ENCODE results near the gene MSH3.
"Not testable (repeated sequence)": the region's sequence is repeated elsewhere in the genome, so short reads cannot be mapped to it uniquely, and the experiment has no call there.

MSH3 gene

DNA sequence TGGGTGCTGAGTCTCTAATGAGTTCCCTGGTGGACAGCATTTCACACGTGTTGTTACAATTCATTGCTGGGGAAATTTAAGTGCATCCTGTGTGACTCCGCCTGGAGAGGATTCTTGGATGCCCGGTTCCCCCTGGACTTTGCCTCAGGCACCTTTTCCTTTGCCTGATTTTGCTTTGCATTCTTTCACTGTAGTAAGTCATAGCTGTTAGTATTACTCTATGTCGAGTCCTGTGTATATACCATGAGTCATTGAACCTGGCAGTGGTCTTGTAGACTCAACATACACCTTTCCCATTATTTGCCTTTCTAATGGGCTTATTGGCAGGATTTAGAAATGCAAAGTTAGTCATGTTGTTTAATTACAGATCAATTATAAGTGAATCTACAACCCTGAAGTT is 82.3 kb downstream of the MSH3 start:
- no peak for DNase-seq (ENCODE audit: low read depth, low spot score)
- Histone ChIP-seq H3K9me3 (ENCODE audit: insufficient read depth, low read length) (no peaks in the 10 kb centered on the region), H3K9ac (ENCODE audit: insufficient read length, low read depth) (no peak overlapping the region), H3K27me3 (ENCODE audit: insufficient read depth, insufficient read length) (no peaks in the 10 kb centered on the region), H3K4me3 (ENCODE audit: insufficient read length, low read depth) (no peak overlapping the region), H3K36me3 (ENCODE audit: insufficient read depth, insufficient read length, low read length) (peaks cover 4% of the 10 kb centered on the region), H3K4me1 (ENCODE audit: insufficient read depth, insufficient read length) (no peaks in the 10 kb centered on the region)
- TF ChIP-seq YY1 (IDR thresholded peaks at IDR 0.05; ENCODE audit: insufficient read depth, insufficient read length) (no peak), ZNF274 (IDR thresholded peaks at IDR 0.05; ENCODE audit: low read depth, low read length) (no peak), SUZ12 (IDR thresholded peaks at IDR 0.05; ENCODE audit: extremely low read depth, insufficient read depth, insufficient read length) (no peak)

DNA sequence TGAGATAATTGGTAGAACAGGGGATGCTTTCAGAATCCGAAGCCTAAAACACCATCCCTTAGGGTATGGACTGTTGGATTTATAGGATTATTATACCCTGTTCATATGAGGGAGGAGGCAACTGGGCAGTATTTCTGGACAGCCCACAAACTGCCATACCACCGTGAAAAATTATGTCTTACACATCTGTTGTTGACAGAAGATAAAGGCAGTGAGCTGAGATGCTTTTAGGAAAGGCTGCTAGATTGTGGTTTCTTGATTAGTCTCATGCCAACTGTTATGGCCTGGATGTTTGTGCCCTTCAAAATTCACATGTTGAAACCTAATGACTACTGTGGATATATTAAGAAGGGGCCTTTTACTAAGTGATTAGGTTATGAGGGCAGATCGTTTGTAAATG is 84.0 kb downstream of the MSH3 start:
- H3K27me3 ChIP-seq (ENCODE audit: insufficient read depth, insufficient read length): no peaks in the 10 kb centered on the region
- H3K36me3 ChIP-seq (ENCODE audit: insufficient read depth, insufficient read length, low read length): peaks cover 9% of the 10 kb centered on the region
- no peak overlapping the region for H3K9ac ChIP-seq (ENCODE audit: insufficient read length, low read depth)
- H3K4me3 ChIP-seq (ENCODE audit: insufficient read length, low read depth): no peak overlapping the region
- no peaks in the 10 kb centered on the region for H3K9me3 ChIP-seq (ENCODE audit: insufficient read depth, low read length)
- no peak for DNase-seq (ENCODE audit: low read depth, low spot score)
- no peaks in the 10 kb centered on the region for H3K4me1 ChIP-seq (ENCODE audit: insufficient read depth, insufficient read length)
- TF ChIP-seq ZNF274 (IDR thresholded peaks at IDR 0.05; ENCODE audit: low read depth, low read length) (no peak), YY1 (IDR thresholded peaks at IDR 0.05; ENCODE audit: insufficient read depth, insufficient read length) (no peak)

GRCh38 chr5:80739057-80739456 is 84.6 kb downstream of the MSH3 start:
- no peak for DNase-seq (ENCODE audit: low read depth, low spot score)
- Histone ChIP-seq H3K9me3 (ENCODE audit: insufficient read depth, low read length) (no peaks in the 10 kb centered on the region), H3K36me3 (ENCODE audit: insufficient read depth, insufficient read length, low read length) (peaks cover 9% of the 10 kb centered on the region), H3K27me3 (ENCODE audit: insufficient read depth, insufficient read length) (no peaks in the 10 kb centered on the region), H3K4me3 (ENCODE audit: insufficient read length, low read depth) (no peak overlapping the region), H3K4me1 (ENCODE audit: insufficient read depth, insufficient read length) (no peaks in the 10 kb centered on the region), H3K9ac (ENCODE audit: insufficient read length, low read depth) (no peak overlapping the region)
- TF ChIP-seq SUZ12 (IDR thresholded peaks at IDR 0.05; ENCODE audit: extremely low read depth, insufficient read depth, insufficient read length) (no peak), YY1 (IDR thresholded peaks at IDR 0.05; ENCODE audit: insufficient read depth, insufficient read length) (no peak), ZNF274 (IDR thresholded peaks at IDR 0.05; ENCODE audit: low read depth, low read length) (no peak)

DNA sequence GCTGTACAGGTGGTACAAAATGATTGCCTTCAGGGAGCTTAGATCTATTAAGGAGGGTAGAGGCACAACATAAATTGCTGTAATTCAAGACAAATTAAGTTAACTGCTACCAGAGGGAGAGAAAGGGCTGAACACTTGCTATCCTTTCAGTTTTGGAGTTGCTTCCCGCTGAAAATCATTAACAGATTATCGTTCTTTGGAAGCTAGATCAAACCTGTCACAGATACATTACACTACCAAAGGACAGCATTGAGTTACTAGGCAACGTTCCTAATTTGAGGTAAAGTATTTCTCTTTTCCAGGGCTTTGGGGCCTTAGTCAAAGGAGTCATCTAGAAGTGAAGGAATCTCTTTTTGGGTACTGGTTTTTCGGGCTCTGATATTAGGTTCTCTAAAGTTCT is 85.0 kb downstream of the MSH3 start:
- Histone ChIP-seq H3K36me3 (ENCODE audit: insufficient read depth, insufficient read length, low read length) (peaks cover 9% of the 10 kb centered on the region), H3K4me3 (ENCODE audit: insufficient read length, low read depth) (no peak overlapping the region), H3K9me3 (ENCODE audit: insufficient read depth, low read length) (no peaks in the 10 kb centered on the region), H3K4me1 (ENCODE audit: insufficient read depth, insufficient read length) (no peaks in the 10 kb centered on the region), H3K27me3 (ENCODE audit: insufficient read depth, insufficient read length) (no peaks in the 10 kb centered on the region), H3K9ac (ENCODE audit: insufficient read length, low read depth) (no peak overlapping the region)
- TF ChIP-seq SUZ12 (IDR thresholded peaks at IDR 0.05; ENCODE audit: extremely low read depth, insufficient read depth, insufficient read length): no peak
- no peak for TF ChIP-seq YY1 (IDR thresholded peaks at IDR 0.05; ENCODE audit: insufficient read depth, insufficient read length)
- TF ChIP-seq ZNF274 (IDR thresholded peaks at IDR 0.05; ENCODE audit: low read depth, low read length): no peak
- DNase-seq (ENCODE audit: low read depth, low spot score): no peak

DNA sequence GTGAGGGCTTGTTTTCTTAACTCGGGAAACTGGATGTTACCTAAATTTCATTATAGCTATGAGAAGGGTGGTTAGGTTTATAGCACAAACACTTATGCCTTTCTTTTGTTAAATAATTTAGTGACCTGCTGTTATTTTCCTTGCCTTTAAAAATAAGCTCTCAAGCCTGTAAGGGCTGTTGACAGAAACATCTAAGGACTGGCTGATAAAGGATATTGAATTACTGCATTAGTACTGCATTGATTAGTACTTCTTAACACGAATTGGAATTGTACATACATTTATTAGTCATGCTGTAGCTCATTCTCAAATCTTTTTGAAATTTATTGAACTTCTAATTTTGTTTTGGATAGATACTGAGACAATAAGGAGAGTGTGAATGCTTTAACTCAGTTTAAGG is 85.4 kb downstream of the MSH3 start:
- H3K4me3 ChIP-seq (ENCODE audit: insufficient read length, low read depth): no peak overlapping the region
- DNase-seq (ENCODE audit: low read depth, low spot score): no peak
- TF ChIP-seq SUZ12 (IDR thresholded peaks at IDR 0.05; ENCODE audit: extremely low read depth, insufficient read depth, insufficient read length) (no peak), ZNF274 (IDR thresholded peaks at IDR 0.05; ENCODE audit: low read depth, low read length) (no peak), YY1 (IDR thresholded peaks at IDR 0.05; ENCODE audit: insufficient read depth, insufficient read length) (no peak)
- H3K27me3 ChIP-seq (ENCODE audit: insufficient read depth, insufficient read length): no peaks in the 10 kb centered on the region
- no peak overlapping the region for H3K9ac ChIP-seq (ENCODE audit: insufficient read length, low read depth)
- no peaks in the 10 kb centered on the region for H3K9me3 ChIP-seq (ENCODE audit: insufficient read depth, low read length)
- H3K36me3 ChIP-seq (ENCODE audit: insufficient read depth, insufficient read length, low read length): peaks cover 9% of the 10 kb centered on the region
- no peaks in the 10 kb centered on the region for H3K4me1 ChIP-seq (ENCODE audit: insufficient read depth, insufficient read length)

DNA sequence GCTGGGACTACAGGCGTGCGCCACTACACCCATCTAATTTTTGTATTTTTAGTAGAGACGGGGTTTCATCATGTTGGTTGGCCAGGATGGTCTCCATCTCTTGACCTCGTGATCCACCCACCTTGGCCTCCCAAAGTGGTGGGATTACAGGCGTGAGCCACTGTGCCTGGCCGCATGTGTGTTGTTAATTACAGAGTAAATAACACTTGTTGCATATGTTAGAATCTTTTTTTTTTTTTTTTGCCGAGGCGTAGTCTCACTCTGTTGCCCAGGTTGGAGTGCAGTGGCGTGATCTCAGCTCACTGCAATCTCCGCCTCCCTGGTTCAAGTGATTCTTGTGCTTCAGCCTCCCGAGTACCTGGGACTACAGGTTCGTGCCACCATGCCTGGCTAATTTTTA is 86.0 kb downstream of the MSH3 start:
- H3K4me3 ChIP-seq (ENCODE audit: insufficient read length, low read depth); H3K36me3 ChIP-seq (ENCODE audit: insufficient read depth, insufficient read length, low read length); H3K4me1 ChIP-seq (ENCODE audit: insufficient read depth, insufficient read length): not testable (repeated sequence)

GRCh38 chr5:80740999-80741398 is 86.5 kb downstream of the MSH3 start:
- no peaks in the 10 kb centered on the region for H3K9me3 ChIP-seq (ENCODE audit: insufficient read depth, low read length)
- no peak overlapping the region for H3K4me3 ChIP-seq (ENCODE audit: insufficient read length, low read depth)
- DNase-seq (ENCODE audit: low read depth, low spot score): no peak
- no peaks in the 10 kb centered on the region for H3K4me1 ChIP-seq (ENCODE audit: insufficient read depth, insufficient read length)
- TF ChIP-seq SUZ12 (IDR thresholded peaks at IDR 0.05; ENCODE audit: extremely low read depth, insufficient read depth, insufficient read length) (no peak), ZNF274 (IDR thresholded peaks at IDR 0.05; ENCODE audit: low read depth, low read length) (no peak), YY1 (IDR thresholded peaks at IDR 0.05; ENCODE audit: insufficient read depth, insufficient read length) (no peak)
- H3K36me3 ChIP-seq (ENCODE audit: insufficient read depth, insufficient read length, low read length): peaks cover 9% of the 10 kb centered on the region
- no peaks in the 10 kb centered on the region for H3K27me3 ChIP-seq (ENCODE audit: insufficient read depth, insufficient read length)
- H3K9ac ChIP-seq (ENCODE audit: insufficient read length, low read depth): no peak overlapping the region

More for the DNA sequence above, 86.0 kb downstream of the MSH3 start:
- not testable (repeated sequence) for H3K9ac ChIP-seq (ENCODE audit: insufficient read length, low read depth); H3K9me3 ChIP-seq (ENCODE audit: insufficient read depth, low read length); DNase-seq (ENCODE audit: low read depth, low spot score); H3K27me3 ChIP-seq (ENCODE audit: insufficient read depth, insufficient read length)

GRCh38 chr5:80744149-80744548 is 89.7 kb downstream of the MSH3 start:
- Histone ChIP-seq H3K9me3 (ENCODE audit: insufficient read depth, low read length) (no peaks in the 10 kb centered on the region), H3K9ac (ENCODE audit: insufficient read length, low read depth) (no peak overlapping the region), H3K27me3 (ENCODE audit: insufficient read depth, insufficient read length) (no peaks in the 10 kb centered on the region), H3K4me3 (ENCODE audit: insufficient read length, low read depth) (no peak overlapping the region), H3K36me3 (ENCODE audit: insufficient read depth, insufficient read length, low read length) (peaks cover 13% of the 10 kb centered on the region), H3K4me1 (ENCODE audit: insufficient read depth, insufficient read length) (no peaks in the 10 kb centered on the region)
- no peak for TF ChIP-seq ZNF274 (IDR thresholded peaks at IDR 0.05; ENCODE audit: low read depth, low read length)
- no peak for TF ChIP-seq SUZ12 (IDR thresholded peaks at IDR 0.05; ENCODE audit: extremely low read depth, insufficient read depth, insufficient read length)
- TF ChIP-seq YY1 (IDR thresholded peaks at IDR 0.05; ENCODE audit: insufficient read depth, insufficient read length): no peak
- DNase-seq (ENCODE audit: low read depth, low spot score): no peak
